Measurements from ENCODE around the gene CYP27C1.
"Not testable (repeated sequence)": the region's sequence is repeated elsewhere in the genome, so short reads cannot be mapped to it uniquely, and the experiment has no call there.

The CYP27C1 gene

GRCh38 chr2:127220102-127220767 lies at the start of gene CYP27C1:
Gene CYP27C1, minus strand, starts transcription at chr2:127220299. Its CDS starts 29 bp downstream, at chr2:127220270.
- DNase-seq: no peak

GRCh38 chr2:127261804-127262406 lies 41.8 kb upstream of the CYP27C1 start:
- no peak for DNase-seq

GRCh38 chr2:127259355-127259754 lies 39.3 kb upstream of the CYP27C1 start:
- DNase-seq: no peak

DNA sequence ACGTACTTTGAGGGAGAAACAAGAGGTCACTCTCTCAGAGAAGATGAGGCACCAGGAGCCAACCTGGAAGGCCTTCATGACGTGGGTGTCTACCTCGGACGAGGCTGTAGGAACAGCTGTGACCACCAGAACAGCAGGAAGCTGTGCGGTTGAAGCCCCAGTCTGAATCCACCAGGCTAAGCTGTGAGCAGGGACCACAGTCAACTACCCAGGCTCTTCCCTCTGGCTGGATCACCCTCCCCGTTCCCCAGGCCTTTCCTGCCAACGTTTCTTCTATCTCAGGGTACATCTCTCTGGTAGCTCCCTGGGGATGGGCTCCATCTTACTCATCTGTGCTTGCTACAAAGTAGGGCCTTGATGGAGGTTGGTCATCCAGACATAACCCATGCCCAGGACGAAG lies 36.8 kb upstream of the CYP27C1 start:
- DNase-seq: no peak

- no peak for DNase-seq
Observed at GRCh38 chr2:127256381-127256780, 36.3 kb upstream of the CYP27C1 start.

DNA sequence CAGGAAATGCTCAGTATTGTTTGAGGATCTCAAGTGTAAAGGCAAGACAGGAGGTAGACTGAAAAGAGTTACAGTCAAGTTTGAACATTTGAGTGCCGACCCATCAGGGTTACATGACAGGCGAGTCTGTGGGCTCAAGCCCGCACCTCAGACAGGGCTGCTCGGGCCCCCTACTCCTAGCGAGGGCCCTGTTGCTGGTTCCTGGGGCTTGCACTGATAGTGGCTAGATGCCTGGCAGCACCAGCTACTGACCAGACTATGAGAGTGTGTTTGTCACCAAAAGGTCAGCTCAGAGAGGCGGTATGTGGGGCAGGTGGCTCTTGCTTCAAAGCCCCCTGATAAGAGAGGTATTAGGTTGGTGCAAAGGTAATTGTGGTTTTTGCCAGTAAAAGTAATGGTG lies 35.6 kb upstream of the CYP27C1 start:
- no peak for DNase-seq

DNA sequence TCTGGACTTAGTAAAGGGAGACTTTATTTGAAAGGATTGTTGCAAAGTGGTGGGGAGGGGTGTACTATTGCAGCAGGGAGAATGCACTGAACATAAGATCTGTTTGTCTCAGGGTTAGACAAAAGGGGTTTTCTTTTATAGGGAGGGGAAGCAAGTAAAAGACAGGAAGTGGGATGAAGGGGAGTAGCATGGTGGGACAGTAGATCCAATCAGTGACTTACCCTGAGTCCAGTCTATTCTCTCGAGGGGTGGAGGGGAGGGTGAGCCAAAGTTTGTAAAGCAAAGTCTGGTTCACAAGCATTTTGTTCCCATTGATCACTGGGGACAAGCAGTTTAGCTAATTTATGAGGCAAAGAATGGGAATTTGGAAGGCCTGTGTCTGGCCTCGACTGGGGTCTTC lies 35.0 kb upstream of the CYP27C1 start:
- DNase-seq: no peak

GRCh38 chr2:127254386-127254981 lies 34.4 kb upstream of the CYP27C1 start:
- peak; percentile 55 for DNase-seq

DNA sequence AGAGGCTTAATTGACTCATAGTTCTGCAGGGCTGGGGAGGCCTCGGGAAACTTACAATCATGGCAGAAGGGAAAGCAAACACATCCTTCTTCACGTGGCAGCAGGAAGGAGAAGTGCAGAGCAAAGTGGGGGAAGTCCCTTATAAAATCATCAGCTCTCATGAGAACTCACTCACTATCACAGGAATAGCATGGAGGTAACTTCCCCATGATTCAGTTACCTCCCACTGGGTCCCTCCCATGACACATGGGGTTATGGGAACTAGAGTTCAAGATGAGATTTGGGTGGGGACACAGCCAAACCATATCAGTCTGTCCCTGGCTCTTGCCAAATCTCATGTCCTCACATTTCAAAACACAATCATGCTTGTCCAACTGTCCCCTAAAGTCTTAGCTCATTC lies 21.1 kb upstream of the CYP27C1 start:
- DNase-seq: not testable (repeated sequence)

GRCh38 chr2:127239395-127239794 lies 19.3 kb upstream of the CYP27C1 start:
- no peak for DNase-seq

DNA sequence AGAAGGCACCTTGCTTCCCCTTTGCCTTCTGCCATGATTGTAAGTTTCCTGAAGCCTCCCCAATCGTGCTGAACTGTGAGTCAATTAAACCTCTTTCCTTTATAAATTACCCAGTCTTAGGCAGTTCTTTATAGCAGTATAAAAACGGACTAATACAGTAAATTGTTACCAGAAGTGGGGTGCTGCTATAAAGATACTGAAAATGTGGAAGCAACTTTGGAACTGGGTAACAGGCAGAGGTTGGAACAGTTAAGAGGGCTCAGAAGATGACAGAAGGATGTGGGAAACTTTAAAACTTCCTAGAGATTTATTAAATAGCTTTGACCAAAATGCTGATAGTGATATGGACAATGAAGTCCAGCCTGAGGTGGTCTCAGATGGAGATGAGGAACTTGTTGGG lies 17.7 kb upstream of the CYP27C1 start:
- DNase-seq: not testable (repeated sequence)

GRCh38 chr2:127235082-127235702 lies 15.1 kb upstream of the CYP27C1 start:
- DNase-seq: no peak

GRCh38 chr2:127233710-127234109 lies 13.6 kb upstream of the CYP27C1 start:
- no peak for DNase-seq

DNA sequence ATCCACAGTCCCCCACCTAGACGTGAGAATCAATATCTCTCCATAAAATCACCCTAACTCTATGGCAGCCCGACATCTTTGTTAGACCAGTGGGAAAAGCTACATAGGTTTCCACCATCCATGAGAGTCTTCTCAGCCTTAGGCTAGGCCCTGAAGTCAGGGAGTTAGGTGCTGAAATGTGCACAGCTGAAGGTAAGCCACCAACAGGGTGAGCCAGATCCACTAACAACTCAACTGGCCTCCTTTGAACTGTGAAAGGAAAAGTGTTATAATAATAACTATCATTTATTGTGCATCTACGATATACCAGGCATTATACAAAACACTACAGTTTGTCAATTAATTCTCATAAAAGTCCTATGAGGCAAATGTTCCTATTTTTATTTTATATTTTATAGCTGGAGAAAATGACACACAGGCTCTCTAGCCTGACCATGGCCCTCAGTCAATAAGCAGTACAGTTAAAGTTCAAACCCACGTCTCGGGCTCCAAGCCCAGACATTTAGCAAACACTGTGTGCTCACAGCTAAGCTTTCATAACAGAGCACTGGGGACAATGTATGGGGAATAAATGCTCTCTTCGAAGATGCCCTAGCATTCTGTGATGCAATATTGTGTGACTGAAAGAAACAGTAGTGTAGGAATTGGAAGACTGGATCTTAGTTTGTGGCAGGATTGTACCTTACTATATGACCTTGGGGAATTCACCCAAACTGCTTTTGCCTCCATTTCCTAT lies 11.2 kb upstream of the CYP27C1 start:
- no peak for DNase-seq

DNA sequence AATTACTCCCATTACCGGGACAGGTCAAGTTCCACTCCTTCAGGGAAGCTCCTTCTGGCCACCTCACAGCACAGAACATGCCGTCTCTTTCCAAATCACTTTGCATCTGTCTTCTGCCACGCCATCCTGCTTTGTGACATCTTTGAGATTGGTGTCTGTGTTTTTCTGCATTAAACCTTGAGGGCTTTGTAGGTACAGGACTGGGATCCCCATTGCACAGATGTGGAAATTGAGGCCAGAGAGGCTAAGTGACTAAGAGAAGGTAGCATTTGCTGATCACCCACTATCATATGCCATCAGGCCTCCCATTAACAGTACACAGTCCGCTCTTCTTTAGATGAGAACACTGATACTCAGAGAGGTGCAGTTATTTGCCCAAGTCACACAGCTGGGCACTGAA lies 9.5 kb upstream of the CYP27C1 start:
- no peak for DNase-seq

- DNase-seq: no peak
Observed at GRCh38 chr2:127228102-127228501, 8.0 kb upstream of the CYP27C1 start.

DNA sequence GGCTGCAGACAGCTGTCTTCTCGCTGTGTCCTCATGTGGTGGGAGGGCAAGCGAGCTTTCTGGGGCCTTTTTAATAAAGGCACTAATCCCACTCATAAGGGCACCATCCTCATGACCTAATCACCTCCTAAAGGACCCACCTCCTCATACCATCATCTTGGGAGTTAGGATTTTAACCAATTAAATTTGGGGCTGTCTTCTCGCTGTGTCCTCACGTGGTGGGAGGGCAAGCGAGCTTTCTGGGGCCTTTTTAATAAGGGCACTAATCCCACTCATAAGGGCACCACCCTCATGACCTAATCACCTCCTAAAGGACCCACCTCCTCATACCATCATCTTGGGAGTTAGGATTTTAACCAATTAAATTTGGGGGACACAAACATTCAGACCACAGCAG lies 7.2 kb upstream of the CYP27C1 start:
- DNase-seq: not testable (repeated sequence)

GRCh38 chr2:127226520-127227263 lies 6.6 kb upstream of the CYP27C1 start:
- peak; percentile 91 for DNase-seq

DNA sequence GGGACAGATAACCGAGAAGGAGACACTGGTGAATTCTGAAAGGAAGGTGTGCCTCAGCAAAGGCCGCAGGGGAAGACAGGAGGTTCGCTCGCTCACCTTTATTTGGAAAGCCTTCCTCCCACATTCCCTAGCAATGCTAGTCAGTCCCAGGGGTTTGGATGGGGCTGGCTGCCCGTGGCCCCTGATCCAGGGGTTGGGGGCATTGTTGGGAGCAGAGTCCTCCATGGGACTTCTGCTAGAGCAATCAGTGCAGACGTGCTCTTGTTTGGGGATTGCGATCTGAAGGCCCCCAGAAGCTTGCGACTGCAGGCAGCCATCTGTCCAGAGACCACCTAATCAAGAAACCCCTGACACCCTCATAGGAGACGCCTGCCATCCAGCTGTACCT lies 6.0 kb upstream of the CYP27C1 start:
- no peak for DNase-seq

DNA sequence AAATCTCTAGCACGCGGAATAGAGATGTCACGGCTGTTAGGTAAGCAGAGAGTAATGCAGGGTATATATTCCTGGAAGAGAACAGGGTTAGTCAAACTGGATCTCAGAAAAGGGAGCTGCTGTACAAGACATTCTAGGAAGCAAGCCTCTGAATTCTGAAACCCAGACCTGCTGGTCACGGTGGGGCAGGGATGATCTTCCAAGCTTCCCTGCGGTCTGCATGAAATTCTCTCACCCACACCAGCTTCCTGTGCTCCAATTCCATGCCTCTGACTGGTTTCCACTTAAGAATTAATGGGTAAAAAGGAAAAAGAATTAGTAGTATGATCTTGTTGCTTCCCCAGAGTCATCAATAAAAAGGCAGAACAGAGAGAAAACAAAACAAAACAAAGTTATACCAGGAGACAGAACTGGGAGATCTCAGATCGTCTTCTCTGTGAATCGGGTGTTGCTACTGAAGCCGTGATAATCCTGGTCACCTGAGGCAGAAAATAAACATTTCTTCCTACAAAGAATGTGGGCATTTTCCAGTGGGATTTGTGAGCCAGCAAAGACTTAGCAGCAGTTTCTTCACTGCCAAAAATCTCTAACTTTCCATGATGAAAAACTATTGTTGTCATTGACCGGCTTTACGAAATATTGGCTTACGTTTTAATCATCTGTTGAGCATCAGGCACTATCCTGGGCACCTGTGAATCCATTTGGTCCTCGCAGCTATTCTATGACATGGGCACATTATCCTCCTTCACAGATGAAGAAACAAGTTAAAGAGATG lies 5.3 kb upstream of the CYP27C1 start:
- peak; percentile 60 for DNase-seq

DNA sequence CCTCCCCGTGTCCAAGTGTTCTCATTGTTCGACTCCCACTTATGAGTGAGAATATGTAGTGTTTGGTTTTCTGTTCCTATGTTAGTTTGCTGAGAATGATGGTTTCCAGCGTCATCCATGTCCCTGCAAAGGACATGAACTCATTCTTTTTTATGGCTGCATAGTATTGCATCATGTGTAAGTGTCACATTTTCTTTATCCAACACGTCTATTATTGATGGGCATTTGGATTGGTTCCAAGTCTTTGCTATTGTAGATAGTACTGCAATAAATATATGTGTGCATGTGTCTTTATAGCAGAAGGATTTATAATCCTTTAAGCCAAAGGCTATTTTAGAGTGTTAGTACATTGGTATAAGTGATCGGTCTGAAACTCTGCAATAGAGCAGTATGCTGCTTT lies 4.0 kb upstream of the CYP27C1 start:
- DNase-seq: not testable (repeated sequence)
